Uterus (tissue), 2 donors: ENCODE results near the gene OR4E2.

Source experiments
- CTCF ChIP-seq, 4 experiments: fragments of 200-600 bp in 2 of 4; fragments of 450-650 bp in 2 of 4; sonication (generic) in 2 of 4; IDR thresholded peaks; one replicate each; pipeline ENCODE4 v1.5.1; 2016 to 2019; ENCODE audit warnings: antibody characterized with exemption in 4 of 4, mild to moderate bottlenecking in 2 of 4, moderate library complexity in 1 of 4
- POLR2A ChIP-seq, 2 donors: fragments of 450-650 bp; IDR thresholded peaks; one replicate each; pipeline ENCODE4 v1.6.1; 2016; ENCODE audit warnings: antibody characterized with exemption in 2 of 2, mild to moderate bottlenecking in 1 of 2, moderate library complexity in 1 of 2

GRCh38 chr14:21686468-21686867, 32.8 kb downstream of the OR4E2 start:
- TF ChIP-seq POLR2A (IDR thresholded peaks at IDR 0.05) (no peak), CTCF (IDR thresholded peaks at IDR 0.05) (no peak)
